GM21447 (cell line): Measurements from ENCODE around the gene PGM2L1.

ENCODE experiments used
- ATAC-seq: cut with Tn5 transposase; IDR thresholded peaks from one replicate; pipeline ENCODE4 v1.9.1; 2021; ENCODE audit not compliant: unreplicated experiment

The PGM2L1 gene

GRCh38 chr11:74307434-74307833 is 90.8 kb downstream of the PGM2L1 start:
- ATAC-seq = no peak

GRCh38 chr11:74306435-74307175 is 91.6 kb downstream of the PGM2L1 start:
- no peak for ATAC-seq

GRCh38 chr11:74299015-74299414 is 99.2 kb downstream of the PGM2L1 start:
- no peak for ATAC-seq

GRCh38 chr11:74297484-74297883 is 100.7 kb downstream of the PGM2L1 start:
- no peak for ATAC-seq

- no peak for ATAC-seq
These were observed 109.3 kb downstream of the PGM2L1 start for GRCh38 chr11:74288911-74289310.

GRCh38 chr11:74288161-74288560 is 110.1 kb downstream of the PGM2L1 start:
- ATAC-seq = no peak

- ATAC-seq = no peak
These were observed 113.8 kb downstream of the PGM2L1 start for GRCh38 chr11:74284466-74284865.

GRCh38 chr11:74283580-74284180 is 114.6 kb downstream of the PGM2L1 start:
- ATAC-seq = no peak

GRCh38 chr11:74282914-74283371 is 115.3 kb downstream of the PGM2L1 start:
- ATAC-seq = no peak

- ATAC-seq = no peak
These were observed 115.8 kb downstream of the PGM2L1 start for GRCh38 chr11:74282421-74282820.

GRCh38 chr11:74280494-74280893 is 117.7 kb downstream of the PGM2L1 start:
- ATAC-seq = no peak
